Sigmoid colon (tissue), 7 donors: ENCODE results near the gene GLP1R. TPM values are rescaled to one million over a fixed set of nuclear protein-coding genes. Genes with fewer than 3 reads are reported as not detected.

ENCODE experiments used
- DNase-seq: peaks from one replicate; pipeline ENCODE4 v3.0.0-alpha.2; 2019
- H3K27ac ChIP-seq, 4 donors: fragments of 200-600 bp; sonication (generic); one replicate each; pipeline ENCODE4 v1.5.1; 2016 to 2019; ENCODE audit warnings: mild to moderate bottlenecking in 1 of 4
- H3K27me3 ChIP-seq, 3 donors: fragments of 200-600 bp; sonication (generic); one replicate each; pipeline ENCODE4 v1.5.1; 2019; ENCODE audit warnings: mild to moderate bottlenecking in 1 of 3
- H3K36me3 ChIP-seq, 4 donors: fragments of 200-600 bp; sonication (generic); one replicate each; pipeline ENCODE4 v1.5.1; 2016 to 2019
- H3K4me1 ChIP-seq, 4 donors: fragments of 200-600 bp; sonication (generic); one replicate each; pipeline ENCODE4 v1.5.1; 2017 to 2019
- H3K4me3 ChIP-seq, 4 donors: fragments of 200-600 bp; sonication (generic); one replicate each; pipeline ENCODE4 v1.5.1; 2017 to 2019; ENCODE audit warnings: mild to moderate bottlenecking in 2 of 4, moderate library complexity in 1 of 4
- H3K9me3 ChIP-seq, 4 donors: fragments of 200-600 bp in 3 of 4; sonication (generic) in 3 of 4; one replicate each; pipeline versions ENCODE4 v1.5.1 to v1.6.1; 2013 to 2019
- EP300 ChIP-seq, 4 donors: sonication (generic); formaldehyde crosslinking; IDR thresholded peaks; one replicate each; pipeline ENCODE4 v1.6.1; 2017; ENCODE audit warnings: antibody characterized with exemption in 4 of 4
- POLR2A ChIP-seq, 2 donors: fragments of 450-650 bp; IDR thresholded peaks; one replicate each; pipeline ENCODE4 v1.6.1; 2016; ENCODE audit warnings: antibody characterized with exemption in 2 of 2, mild to moderate bottlenecking in 2 of 2, moderate library complexity in 2 of 2
- POLR2AphosphoS5 ChIP-seq, 4 donors: sonication (generic); formaldehyde crosslinking; IDR thresholded peaks; one replicate each; pipeline ENCODE4 v1.6.1; 2017; ENCODE audit warnings: antibody characterized with exemption in 4 of 4
- WGBS, 2 donors: extraction: QIAGEN DNeasy Blood & Tissue Kit; methylation state at CpG; one replicate each; pipeline ENCODE4 v1.1.7; 2013; 5-methylcytosine and 5-hydroxymethylcytosine counted together
- intact Hi-C: fragments of 100-400 bp; cut with DNase I; formaldehyde crosslinking; loops from one replicate; pipeline ENCODE4 v1.15.1; 2023
- polyA plus RNA-seq, 3 donors: library from polyadenylated mRNA; stranded (reverse); fragments of 200-250 nt; gene quantifications; one replicate each; pipeline ENCODE4 v1.2.3, GENCODE V29; 2013
- total RNA-seq, 4 donors: library from RNA; depleted of rRNA; stranded (reverse); fragments of >200 nt; gene quantifications; one replicate each; pipeline ENCODE4 v1.1.0, GENCODE V29; 2016
- TF ChIP-seq, protein P1 (sequence below), 4 experiments: fragments of 450-650 bp in 3 of 4; fragments of 200-600 bp in 1 of 4; IDR thresholded peaks; one replicate each; pipeline ENCODE4 v1.5.1; 2016 to 2019; ENCODE audit warnings: antibody characterized with exemption in 4 of 4, mild to moderate bottlenecking in 3 of 4, moderate library complexity in 2 of 4
- donor health status: healthy with polysubstance abuse.
- donor health status: Bipolar disorder and iron deficiency.
- donor health status: healthy.

The GLP1R gene
- total and polyA plus RNA-seq, 7 donors, result 0.06 to 0.14 TPM; not detected in 5

DNA sequence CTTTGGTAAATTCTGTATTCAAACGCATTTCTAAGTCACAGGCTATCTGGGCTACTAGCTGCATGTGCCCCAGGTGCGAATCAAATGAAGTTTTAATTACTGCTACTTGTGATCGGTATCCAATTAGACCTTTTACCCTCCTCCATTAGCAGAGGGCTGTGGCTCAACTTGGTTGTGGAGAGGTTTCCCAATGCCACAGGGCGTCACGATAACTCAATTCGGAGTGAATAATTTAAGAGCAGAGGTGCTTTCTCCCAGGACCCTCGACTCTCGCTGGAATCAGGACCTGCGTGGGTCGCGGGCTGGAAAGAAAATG is 65.8 kb downstream of the GLP1R start:
- TF ChIP-seq POLR2A (IDR thresholded peaks at IDR 0.05) (no peak), EP300 (IDR thresholded peaks at IDR 0.05) (no peak), POLR2AphosphoS5 (IDR thresholded peaks at IDR 0.05) (no peak)
- TF ChIP-seq, protein P1, sequence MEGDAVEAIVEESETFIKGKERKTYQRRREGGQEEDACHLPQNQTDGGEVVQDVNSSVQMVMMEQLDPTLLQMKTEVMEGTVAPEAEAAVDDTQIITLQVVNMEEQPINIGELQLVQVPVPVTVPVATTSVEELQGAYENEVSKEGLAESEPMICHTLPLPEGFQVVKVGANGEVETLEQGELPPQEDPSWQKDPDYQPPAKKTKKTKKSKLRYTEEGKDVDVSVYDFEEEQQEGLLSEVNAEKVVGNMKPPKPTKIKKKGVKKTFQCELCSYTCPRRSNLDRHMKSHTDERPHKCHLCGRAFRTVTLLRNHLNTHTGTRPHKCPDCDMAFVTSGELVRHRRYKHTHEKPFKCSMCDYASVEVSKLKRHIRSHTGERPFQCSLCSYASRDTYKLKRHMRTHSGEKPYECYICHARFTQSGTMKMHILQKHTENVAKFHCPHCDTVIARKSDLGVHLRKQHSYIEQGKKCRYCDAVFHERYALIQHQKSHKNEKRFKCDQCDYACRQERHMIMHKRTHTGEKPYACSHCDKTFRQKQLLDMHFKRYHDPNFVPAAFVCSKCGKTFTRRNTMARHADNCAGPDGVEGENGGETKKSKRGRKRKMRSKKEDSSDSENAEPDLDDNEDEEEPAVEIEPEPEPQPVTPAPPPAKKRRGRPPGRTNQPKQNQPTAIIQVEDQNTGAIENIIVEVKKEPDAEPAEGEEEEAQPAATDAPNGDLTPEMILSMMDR (IDR thresholded peaks at IDR 0.05), result no peak
- peak overlapping the region; percentile 90 to 99 (median 94) for H3K27ac ChIP-seq
- H3K4me3 ChIP-seq, result peak overlapping the region; percentile 59 to 78 (median 76)
- no peak for DNase-seq
- peaks cover 0 to 12% (median 9%) of the 10 kb centered on the region in 4 donors for H3K36me3 ChIP-seq
- 0 to 1% methylated on average over 11 of the region's 11 CpGs for WGBS, 2 donors
- H3K27me3 ChIP-seq, result no peaks in the 10 kb centered on the region
- H3K9me3 ChIP-seq, result no peaks in the 10 kb centered on the region
- peaks cover 0 to 17% (median 15%) of the 10 kb centered on the region in 4 donors for H3K4me1 ChIP-seq
- intact Hi-C loops, result loop anchor here (10.0 kb wide), 2 partner anchors 610 to 1960 kb away; partner anchors contain the start of genes KIF6, NFYA and OARD1

DNA sequence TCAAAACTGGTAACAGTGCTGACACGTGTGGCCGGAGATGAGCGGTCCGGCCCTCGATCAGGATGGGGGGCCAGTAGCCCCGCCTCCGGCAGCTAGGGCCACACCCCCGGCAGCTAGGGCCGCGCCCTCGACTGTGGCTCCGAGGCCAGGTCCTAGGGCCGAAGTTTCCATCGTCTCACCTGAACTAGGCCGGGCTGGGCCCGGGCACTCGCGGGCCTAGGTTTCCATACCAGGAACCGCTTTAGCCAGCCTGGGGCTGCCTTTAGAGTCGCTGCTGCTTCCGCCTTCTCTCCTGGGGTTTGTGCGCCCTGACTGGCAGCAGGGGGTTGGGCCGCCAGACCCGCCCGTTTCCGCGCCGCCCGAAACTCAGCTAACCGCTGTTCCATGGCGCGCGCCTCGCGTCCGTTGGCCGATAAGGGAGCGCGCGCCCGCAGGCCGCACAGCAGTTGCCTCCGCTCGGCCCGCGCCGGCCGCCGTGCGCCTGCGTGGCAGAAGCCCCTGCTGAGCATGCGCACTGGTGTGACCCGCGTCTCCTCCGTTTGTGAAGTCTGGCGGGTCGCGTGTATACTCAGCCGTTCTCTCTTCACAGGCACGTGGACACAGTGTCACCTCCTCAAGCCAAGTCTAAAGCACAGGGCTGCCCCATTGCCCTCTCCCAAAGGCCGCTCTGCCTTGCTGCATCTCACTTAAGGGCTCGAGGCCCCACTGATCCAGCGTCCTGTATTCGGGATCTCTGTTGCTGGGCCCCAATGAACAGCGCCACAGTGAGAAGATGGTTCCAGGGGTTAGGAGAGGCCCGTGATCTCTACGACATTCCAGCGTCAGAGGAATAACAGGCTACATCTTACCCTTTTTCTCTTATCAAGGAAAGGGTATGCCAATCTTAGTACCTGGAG is 66.4 kb downstream of the GLP1R start, which contains the start of gene SAYSD1:
TSS of gene SAYSD1 (minus strand) at position 483 of the 896 bp plus-strand sequence. CDS start at position 386, 97 bp downstream.
- TF ChIP-seq, protein P1 (IDR thresholded peaks at IDR 0.05), result no peak
- TF ChIP-seq EP300 (IDR thresholded peaks at IDR 0.05) (no peak), POLR2A (IDR thresholded peaks at IDR 0.05) (peak in 1 of 2 donors; percentile 45), POLR2AphosphoS5 (IDR thresholded peaks at IDR 0.05) (peak; percentile 46 to 89 (median 72))
- H3K27ac ChIP-seq, result peak within 1 kb of the TSS; percentile 90 to 99 (median 94)
- DNase-seq, result peak; percentile 96
- peak within 1 kb of the TSS; percentile 59 to 78 (median 76) for H3K4me3 ChIP-seq
- H3K4me1 ChIP-seq, result peaks cover 0 to 17% (median 15%) of the 10 kb centered on the region in 4 donors
- peaks cover 0 to 6% (median 6%) of the 10 kb centered on the region in 4 donors for H3K36me3 ChIP-seq
- H3K27me3 ChIP-seq, result no peaks in the 10 kb centered on the region
- WGBS, 2 donors, result 1 to 2% methylated on average over 68 of the region's 68 CpGs
- intact Hi-C loops, result loop anchor here (10.0 kb wide), 2 partner anchors 610 to 1960 kb away; partner anchors contain the start of genes KIF6, NFYA and OARD1
- H3K9me3 ChIP-seq, result no peaks in the 10 kb centered on the region

DNA sequence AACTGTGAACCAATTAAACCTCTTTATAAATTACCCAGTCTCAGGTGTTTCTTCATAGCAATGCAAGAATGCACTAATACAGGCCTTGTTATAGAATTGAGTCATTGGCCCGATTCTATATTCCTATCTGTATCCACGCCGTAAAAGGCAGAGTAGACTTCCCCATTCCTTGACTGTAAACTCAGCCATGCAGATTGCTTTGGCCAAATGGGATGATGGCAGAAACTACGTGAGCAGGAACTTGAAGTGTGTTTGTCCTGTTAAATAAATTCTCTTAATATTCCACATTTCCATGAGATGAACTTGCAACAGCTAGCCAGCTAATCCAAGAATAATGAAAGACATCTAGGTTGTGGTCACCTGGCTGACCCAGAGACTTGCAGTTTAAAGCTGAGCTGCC is 70.3 kb downstream of the GLP1R start:
- intact Hi-C loops, result loop anchor here (10.0 kb wide), 2 partner anchors 606 to 1956 kb away; partner anchors contain the start of genes KIF6, NFYA and OARD1
- TF ChIP-seq POLR2AphosphoS5 (IDR thresholded peaks at IDR 0.05) (no peak), EP300 (IDR thresholded peaks at IDR 0.05) (no peak), POLR2A (IDR thresholded peaks at IDR 0.05) (no peak)
- TF ChIP-seq, protein P1 (IDR thresholded peaks at IDR 0.05), result no peak
- no peaks in the 10 kb centered on the region for H3K36me3 ChIP-seq
- peaks cover 0 to 14% (median 8%) of the 10 kb centered on the region in 4 donors for H3K4me1 ChIP-seq
- no peaks in the 10 kb centered on the region for H3K9me3 ChIP-seq
- no peaks in the 10 kb centered on the region for H3K27me3 ChIP-seq
- H3K27ac ChIP-seq, result no peak overlapping the region
- no peak for DNase-seq
- WGBS, 2 donors, result 86 to 92% methylated on average over 4 of the region's 4 CpGs
- H3K4me3 ChIP-seq, result no peak overlapping the region

DNA sequence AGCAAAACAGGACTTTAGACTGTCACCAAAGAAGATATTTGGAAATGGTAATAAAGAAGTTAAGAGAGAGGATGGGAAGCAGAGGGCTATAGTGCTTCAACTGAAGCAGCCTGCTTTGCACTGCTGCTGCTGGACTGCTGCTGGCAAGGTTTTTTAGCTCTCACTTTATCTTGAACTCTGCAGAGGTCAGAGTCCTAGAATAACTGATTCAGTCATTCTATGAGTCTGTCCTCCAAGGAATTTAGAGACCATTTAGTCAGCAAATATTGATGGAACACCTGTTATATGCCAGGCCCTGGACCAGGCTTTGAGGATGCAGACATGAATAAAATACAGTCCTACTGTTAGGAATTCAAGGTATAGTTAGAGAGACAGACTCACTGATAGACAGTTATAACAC is 75.5 kb downstream of the GLP1R start:
- Histone ChIP-seq H3K36me3 (no peaks in the 10 kb centered on the region), H3K27me3 (no peaks in the 10 kb centered on the region), H3K27ac (no peak overlapping the region), H3K4me3 (no peak overlapping the region), H3K4me1 (no peaks in the 10 kb centered on the region), H3K9me3 (no peaks in the 10 kb centered on the region)
- intact Hi-C loops, result no loop called here
- DNase-seq, result no peak
- no peak for TF ChIP-seq POLR2A (IDR thresholded peaks at IDR 0.05)
- TF ChIP-seq EP300 (IDR thresholded peaks at IDR 0.05), result no peak
- TF ChIP-seq, protein P1 (IDR thresholded peaks at IDR 0.05), result no peak
- TF ChIP-seq POLR2AphosphoS5 (IDR thresholded peaks at IDR 0.05), result no peak
